GM21423 (cell line): Measurements from ENCODE around the gene HTRA2.
"Not testable (repeated sequence)": the region's sequence is repeated elsewhere in the genome, so short reads cannot be mapped to it uniquely, and the experiment has no call there.

Experiments used
- ATAC-seq: cut with Tn5 transposase; IDR thresholded peaks from one replicate; pipeline ENCODE4 v1.9.1; 2021; ENCODE audit warnings: mild to moderate bottlenecking, moderate library complexity; ENCODE audit not compliant: unreplicated experiment

Gene HTRA2

DNA sequence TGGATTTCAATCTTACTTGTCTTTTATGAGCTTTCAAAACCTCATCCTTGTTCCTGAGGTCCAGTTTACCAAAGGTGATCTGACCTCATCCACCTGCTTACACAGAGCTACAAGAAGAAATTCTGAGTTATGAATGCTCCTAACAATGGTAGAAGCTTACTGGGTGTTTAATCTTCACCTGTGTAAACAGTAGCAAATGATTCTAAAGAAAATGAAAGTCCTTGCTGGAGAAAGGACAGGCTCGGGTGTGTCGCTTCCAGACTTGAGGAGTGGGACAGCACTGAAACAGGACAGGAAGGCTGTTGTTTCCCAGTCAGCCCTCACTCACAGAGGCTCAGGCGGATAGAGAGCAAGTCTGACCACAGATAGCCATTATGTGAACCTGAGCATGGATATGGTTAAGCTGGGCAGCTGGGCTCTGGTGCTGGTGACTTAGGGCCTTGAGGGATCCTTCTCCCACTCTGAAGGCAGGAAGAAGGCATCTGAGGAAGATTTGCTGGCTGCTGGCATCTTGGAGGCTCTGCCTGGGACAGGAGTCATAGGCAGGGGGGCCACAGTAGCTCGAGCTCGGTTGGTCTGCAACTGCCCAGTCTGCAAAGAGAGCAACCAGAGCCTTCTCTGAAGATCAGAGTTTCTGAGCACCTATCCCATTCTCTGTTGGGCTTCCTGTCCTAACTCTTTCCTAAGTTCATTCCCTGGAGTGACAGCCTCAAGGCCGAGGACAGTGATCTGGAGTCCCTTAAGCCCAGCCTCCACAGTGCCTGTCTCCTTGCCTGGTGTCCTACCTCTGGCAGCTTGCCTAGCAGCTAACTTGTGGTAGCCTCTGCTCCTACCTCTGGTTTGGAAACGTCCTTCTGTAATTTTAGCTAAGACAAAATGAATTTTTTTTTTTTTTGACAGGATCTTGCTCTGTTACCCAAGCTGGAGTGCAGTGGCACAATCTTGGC is 28.8 kb downstream of the HTRA2 start:
- no peak for ATAC-seq

GRCh38 chr2:74559912-74560311 is 30.2 kb downstream of the HTRA2 start:
- ATAC-seq = no peak

- no peak for ATAC-seq
Measured at GRCh38 chr2:74560591-74560990, 30.9 kb downstream of the HTRA2 start.

DNA sequence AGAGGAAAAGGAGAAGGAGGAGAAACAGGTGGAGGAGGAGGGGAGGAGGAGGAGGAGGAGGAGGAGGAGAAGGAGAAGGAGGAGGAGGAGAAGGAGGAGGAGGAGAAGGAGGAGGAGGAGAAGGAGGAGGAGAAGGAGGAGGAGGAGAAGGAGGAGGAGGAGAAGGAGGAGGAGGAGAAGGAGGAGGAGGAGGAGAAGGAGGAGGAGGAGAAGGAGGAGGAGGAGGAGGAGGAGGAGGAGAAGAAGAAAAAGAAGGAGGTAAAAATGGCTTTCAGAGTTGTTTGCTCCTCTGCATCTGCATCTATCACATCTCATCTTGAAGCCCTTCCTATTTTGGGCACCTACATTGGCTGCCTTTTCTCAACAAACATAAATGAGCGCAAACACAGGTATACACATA is 31.3 kb downstream of the HTRA2 start:
- ATAC-seq = not testable (repeated sequence)

DNA sequence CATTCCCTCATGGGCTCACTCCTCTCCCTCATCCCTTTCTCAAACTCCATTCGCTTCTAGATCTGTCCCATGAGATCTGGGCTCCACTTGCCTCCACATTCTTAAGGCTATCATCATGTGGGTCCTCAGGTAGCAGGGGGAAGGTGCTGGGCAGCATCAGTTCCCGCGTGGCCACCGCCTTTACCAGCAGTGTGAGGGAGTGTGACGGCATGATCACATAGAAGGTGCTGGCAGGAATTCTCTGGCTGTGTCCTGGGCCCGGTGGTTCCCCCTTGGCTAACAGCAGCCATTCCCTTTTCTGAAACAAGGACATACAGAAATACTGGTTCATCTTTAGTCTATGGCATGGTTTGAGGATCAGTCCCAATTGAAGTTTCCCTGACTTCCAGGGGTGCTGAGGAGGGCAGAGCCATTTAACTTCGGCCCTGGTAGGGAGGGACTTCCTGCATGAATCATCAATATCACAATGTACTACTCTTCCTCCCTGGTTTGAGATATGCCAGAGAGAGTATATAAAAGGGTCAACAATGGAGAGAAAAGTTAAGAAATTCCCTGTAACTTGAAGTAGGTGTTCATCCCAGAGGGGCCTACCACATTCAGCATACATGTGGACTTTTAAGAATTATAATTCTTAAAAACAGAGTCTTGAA is 32.5 kb downstream of the HTRA2 start:
- no peak for ATAC-seq

DNA sequence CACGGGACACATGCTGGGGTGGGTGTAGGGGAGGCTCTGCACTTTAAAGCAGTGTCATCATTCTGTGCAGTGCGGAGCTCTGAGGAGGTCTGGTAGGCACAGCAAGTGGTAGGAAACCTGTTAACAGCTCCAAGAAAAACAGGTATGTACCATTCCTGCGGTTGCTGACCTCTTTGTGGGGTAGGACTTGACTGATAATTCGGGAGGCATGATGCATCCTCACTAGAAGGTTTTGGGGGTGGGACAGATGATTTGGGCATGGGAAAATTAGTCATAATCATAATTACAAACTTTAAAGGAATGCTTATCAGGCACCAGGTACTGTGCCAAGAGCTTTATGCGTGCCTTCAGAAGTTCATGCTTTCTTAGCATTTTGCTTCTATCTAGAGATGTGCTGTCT is 34.5 kb downstream of the HTRA2 start:
- no peak for ATAC-seq

DNA sequence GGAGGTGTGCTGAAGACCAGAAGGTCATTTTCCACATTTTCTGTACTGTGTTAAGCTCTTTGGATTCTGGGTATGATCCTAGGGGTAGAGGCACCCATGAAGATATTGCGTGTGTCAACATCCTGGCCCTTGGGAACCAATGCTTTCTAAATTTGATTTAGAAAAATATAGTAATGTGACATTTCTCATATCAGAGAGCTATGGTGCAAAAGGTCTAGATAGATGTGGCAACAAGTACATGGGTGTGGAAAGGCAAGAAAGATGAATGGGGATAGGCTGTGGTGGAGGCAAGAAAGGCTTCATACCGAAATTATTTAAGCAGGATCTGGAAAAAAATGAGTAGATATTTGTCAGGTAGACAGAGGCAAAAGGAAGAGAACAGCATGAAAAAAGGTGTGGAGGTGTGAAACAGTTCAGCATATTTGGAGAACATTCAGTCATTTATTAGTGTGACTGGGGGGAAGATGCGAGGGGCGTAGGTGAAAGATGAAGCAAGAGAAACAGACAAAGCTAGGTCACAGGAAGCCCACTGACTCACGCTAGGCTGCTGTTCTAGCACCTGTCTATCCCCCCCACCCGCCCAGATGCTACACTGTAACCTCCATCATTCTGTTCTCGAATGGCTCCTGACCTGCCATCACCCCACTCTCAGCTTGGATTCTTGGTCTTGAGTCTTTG is 36.5 kb downstream of the HTRA2 start:
- ATAC-seq = no peak

- ATAC-seq = no peak
Measured at GRCh38 chr2:74566754-74567085, 37.0 kb downstream of the HTRA2 start.

DNA sequence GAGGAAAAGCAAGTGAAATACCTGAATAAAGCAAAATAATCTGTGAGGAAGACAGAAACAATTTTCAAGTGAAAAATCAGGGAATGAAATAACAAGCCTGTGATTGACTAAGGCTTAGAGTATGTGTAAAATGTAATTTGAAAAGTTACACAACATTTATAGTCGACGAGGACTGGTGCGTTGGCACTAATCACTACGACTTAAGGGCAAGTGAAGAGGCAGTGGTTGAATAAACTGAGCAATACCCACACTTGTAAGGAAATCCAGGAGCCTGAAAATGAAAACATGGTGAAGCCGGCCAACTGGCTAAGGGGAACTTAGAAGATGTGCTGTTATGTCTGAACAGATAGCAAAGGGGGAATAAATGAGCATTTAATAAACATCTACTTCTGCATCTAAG is 38.1 kb downstream of the HTRA2 start:
- ATAC-seq = no peak

DNA sequence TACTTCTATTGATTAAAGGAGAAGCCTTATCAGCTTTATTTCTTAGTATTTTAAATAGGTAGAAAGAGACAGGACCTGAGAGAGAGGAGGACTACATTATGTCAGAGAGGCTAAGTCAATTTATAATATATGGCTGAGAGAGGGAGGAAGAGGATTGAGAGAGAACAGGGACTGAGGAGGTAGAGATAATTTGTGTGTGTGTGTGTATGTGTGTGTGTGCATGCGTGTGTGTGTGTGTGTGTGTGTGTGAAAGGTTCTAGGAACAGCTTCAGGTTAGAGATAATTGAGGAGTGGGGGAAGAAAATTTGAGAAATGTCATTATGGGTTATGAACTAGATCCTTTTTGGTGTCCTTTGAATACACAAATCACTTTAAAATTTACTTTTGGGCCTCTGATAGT is 40.0 kb downstream of the HTRA2 start:
- ATAC-seq = no peak

DNA sequence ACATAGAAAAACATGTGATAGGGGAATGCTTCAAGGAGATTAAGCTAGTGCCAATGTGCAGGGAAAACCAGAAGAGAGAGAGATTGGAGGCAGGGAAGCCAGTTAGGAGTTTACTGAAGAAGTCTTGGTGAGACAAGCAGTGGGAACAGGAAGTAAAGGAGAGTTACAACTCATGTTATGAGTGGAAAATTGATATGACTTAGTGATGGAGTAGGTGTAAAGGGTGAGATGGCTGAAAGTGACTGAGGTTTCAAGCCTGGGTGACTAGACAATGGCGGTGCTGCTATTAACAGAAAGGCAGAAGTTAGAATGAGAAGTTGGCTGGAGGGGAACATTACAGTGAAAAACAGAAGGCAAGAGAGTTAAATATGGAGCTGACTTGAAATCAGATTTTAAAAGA is 41.3 kb downstream of the HTRA2 start:
- peak; percentile 67 for ATAC-seq

GRCh38 chr2:74572178-74572925 is 42.6 kb downstream of the HTRA2 start:
- ATAC-seq = no peak

DNA sequence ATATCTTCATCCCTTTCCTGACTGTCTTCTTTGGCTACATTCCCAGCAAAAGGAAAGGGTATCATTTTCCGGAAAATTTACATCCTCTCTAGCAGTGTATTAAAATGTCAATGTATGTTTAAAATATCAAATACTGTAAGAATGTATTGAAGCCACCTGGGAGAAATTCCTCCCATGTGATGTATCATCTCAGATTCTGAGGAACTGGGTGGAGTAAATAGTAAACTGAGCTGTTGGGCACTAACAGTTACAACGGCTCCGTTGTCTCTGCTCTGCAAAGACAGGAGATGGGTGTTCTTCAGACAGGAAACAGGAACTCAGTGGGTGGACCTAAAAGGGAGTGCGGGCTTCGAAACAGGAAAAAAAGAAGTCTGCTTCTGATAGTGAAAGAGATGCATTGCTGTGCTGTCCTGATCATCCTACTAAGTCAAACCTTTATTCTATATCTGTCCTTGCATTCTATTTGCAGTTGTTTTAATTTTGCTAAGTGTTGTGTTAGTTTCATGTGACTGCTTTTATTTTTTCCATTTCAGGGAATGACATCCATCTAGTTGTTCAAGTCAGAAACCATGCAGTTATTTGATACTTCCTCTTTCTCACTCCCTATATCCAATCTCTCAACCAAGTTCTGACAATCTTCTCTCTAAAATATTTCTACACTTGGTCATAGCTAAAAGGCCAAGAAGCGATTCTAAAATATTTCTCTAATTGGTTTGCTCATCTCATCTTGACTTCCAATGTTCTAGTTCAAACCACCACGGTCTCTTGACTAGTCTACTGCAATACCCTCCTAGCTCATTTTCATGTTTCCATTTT is 44.2 kb downstream of the HTRA2 start:
- ATAC-seq = peak; percentile 48

- no peak for ATAC-seq
Measured at GRCh38 chr2:74575320-74575719, 45.6 kb downstream of the HTRA2 start.

- ATAC-seq = no peak
Measured at GRCh38 chr2:74576211-74576862, 46.6 kb downstream of the HTRA2 start.

- no peak for ATAC-seq
Measured at GRCh38 chr2:74576863-74577229, 47.1 kb downstream of the HTRA2 start.

- no peak for ATAC-seq
Measured at GRCh38 chr2:74577448-74577847, 47.7 kb downstream of the HTRA2 start.

DNA sequence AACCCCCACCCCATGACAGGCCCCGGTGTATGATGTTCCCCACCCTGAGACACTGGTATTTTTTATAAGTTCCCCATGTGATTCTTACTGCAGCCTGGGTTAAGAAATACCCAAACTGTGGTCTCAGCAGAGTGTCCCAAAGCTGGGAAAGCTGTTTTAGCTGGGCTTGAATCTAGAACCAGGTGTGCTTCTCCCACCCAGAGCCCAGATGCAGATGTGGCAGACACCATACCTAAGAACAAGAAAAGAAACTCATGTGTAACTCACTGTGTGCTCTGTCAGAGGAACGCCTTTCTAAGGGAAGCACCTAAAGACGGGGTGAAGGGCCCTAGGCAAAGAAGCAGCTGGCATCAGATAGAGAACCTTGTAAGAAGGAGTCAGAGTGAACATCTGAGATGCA is 48.7 kb downstream of the HTRA2 start:
- ATAC-seq = no peak

- no peak for ATAC-seq
Measured at GRCh38 chr2:74581463-74581862, 51.7 kb downstream of the HTRA2 start.

GRCh38 chr2:74582184-74582583 is 52.5 kb downstream of the HTRA2 start:
- no peak for ATAC-seq
